HepG2 (cell line): ENCODE results near the gene SMG7.

ENCODE experiments used
- GABPB1 ChIP-seq: IDR thresholded peaks from 2 replicates; pipeline ENCODE4 v1.6.1; 2016; ENCODE audit warnings: mild to moderate bottlenecking, missing genetic modification reagents, moderate library complexity, missing compliant biosample characterization
- ZUFSP ChIP-seq: sonication (generic); formaldehyde crosslinking; IDR thresholded peaks from 2 replicates; pipeline ENCODE4 v1.9.0; 2021; ENCODE audit warnings: missing genetic modification reagents, mild to moderate bottlenecking, borderline replicate concordance

- TF ChIP-seq GABPB1 (CRISPR knock-in tag) (peak; percentile 53; the same call in 1 of the 2 replicates), ZUFSP (CRISPR knock-in tag) (no peak)
Measured at GRCh38 chr1:183470961-183471742, 1.1 kb upstream of the SMG7 start.
